Measurements from ENCODE around the gene PSMA7.

The PSMA7 gene

DNA sequence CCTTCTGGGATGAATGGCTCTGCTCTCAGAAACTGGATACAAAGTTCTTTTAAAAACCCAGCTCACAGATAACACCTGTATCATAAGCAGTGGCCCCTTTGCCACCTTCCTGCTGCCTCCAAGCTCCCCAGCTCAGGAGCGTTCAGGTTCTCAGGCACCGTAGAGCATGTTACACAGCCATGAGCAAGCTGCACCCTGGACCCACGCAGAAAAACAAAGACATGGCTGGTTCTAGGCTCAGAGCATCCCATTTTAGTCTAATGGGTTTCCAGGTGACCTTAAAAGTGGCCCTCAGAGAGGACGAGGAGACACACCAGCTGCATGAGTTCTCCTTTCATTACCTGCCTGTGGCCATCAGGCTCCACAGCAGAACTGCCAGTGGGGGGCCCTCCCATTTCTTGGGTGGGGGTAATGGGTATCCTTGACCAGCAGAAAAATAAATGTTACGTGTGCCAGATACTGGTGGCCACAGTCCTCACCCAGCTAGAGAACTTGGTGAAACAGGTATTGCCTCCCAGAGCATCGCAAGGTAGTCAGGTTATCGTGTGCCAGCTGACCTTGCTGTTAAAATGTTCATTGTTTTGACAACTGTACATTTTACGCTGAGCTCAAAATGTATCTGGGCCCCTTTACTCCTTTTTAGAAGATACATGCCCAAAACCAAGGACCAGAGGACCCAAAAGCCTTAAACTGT lies 7.5 kb downstream of the PSMA7 start:
- DNase-seq: no peak

- no peak for DNase-seq
Observed at GRCh38 chr20:62134735-62135231, 8.4 kb downstream of the PSMA7 start.

DNA sequence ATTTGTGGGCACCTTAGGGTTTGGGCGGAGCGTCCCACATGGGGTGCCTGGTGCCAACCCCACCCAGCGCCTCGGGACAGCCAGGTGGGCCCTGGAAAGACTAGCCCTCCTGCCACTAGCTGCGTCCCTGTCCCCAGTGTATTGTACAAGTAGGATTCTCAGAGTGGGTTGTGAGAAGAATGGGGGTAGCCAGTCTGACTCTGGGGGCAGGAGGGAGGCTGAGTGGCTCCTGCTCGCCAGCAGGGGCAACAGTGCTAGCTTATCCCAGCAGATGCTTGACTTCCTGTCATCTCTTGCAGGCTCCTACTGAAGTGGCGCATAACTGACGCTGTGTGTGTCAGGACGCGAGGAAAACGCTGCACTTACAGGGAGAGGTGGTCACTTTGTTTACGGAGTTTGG lies 9.3 kb downstream of the PSMA7 start:
- no peak for DNase-seq

DNA sequence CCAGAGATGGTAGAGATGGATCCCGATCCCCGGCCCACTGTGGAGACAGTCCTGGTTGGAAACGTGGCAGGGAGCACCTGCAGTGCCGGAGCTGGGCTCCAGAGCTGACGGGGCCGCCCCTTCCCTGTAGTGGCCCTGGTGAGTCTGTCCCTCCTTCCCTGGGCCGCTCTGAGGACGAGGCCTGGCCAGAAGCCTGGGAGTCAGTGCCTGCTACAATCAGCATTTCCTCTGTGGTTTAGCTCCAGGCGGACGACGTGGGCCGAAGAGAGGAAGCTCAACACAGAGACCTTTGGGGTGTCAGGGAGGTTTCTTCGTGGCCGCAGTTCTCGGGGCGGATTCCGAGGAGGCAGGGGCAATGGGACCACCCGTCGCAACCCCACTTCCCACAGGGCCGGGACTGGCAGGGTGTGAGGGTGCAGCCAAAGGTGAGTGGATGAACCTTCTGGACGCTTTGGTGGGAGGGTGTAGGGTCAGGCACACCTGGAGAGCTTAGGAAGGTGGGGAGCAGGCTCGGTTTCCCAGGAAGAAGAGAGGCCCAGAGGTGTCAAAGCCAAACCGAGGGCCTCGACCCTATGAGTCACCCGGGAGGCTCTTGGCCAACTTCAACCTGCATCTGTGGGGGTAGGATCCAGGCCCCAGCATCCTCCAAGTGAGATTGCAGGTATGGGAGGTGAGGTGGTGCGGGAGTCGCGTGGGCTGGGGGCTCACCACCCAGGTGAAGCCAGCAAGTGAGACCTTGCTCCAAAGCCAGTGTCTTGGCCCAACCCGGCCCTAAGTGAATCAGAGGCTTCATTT lies 9.9 kb downstream of the PSMA7 start:
- DNase-seq: no peak

GRCh38 chr20:62132421-62132820 lies 10.8 kb downstream of the PSMA7 start:
- no peak for DNase-seq

DNA sequence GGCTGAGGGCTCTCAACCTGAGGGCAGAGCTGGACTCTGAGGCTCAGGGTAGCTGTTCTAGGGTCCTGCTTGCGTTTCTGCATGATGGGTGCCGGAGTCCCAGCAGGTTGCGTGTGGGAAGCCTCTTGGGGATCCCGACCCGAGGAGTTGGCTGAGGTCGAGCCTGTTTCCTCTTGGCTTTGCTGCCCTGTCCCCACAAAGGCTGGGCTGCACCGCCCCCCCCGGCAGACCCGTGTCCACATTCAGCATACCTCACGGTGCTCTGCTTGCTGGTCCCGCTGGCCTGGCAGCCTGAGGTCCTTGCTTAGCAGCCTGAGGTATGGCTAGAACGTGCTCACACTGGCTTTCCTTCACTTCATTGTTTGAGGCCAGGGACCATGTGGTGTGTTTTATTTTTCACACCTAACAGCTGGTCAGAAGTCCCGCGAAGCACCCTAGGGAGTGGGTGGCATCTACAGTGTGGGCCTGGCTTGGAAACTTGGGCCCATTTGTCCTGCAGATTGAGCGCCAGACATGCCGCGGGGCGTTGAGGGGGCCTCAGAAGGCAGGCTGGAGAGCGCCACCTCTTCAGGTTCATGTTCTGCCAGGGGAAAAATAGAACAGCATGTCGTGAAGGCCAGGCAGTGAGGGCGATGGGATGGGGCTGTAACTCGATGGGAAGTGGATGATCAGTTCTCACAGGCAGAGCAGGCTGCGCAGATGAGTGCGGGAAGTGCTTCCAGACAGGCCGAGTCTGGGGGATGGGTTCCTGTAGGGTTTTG lies 11.5 kb downstream of the PSMA7 start:
- no peak for DNase-seq

- DNase-seq: no peak
Observed at GRCh38 chr20:62129731-62130531, 13.3 kb downstream of the PSMA7 start.

DNA sequence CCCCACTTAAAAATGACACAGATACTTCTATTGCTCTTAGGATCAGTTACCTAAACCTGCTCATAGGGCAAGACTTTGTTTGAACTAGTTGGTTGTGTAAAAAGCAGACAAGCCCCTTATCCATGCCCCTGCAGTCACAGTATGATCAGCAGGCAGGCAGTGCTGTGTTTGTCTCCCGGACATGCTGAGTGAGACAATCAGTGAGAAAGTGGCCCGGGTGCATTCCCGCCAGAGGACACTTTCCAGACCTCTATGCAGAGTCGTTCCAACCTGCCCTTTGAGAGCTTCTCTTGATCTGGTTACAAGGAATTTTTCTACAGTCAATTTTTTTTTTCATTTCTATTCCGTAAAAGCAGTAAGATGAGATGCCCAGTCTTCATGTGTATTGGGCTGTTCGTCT lies 14.7 kb downstream of the PSMA7 start:
- DNase-seq: no peak

DNA sequence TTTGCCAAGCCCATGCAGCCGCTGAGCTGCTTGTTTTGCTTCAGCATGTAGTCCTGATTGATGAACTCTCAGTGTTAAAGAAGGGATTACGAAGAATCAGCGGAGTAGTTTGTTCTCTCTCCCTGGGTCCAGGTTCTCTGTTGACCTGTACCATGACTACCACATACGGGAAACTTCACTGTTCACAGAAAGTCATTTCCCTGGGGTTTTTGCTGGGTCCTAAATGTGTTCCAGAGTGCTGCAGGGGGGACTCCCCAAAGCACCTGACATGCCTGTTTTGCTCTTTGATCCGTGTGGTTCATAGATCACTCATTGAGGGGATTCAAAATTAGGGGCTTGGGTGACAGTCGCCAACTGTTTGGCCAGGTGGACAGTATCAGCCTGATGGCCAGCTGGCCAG lies 15.4 kb downstream of the PSMA7 start:
- DNase-seq: no peak

DNA sequence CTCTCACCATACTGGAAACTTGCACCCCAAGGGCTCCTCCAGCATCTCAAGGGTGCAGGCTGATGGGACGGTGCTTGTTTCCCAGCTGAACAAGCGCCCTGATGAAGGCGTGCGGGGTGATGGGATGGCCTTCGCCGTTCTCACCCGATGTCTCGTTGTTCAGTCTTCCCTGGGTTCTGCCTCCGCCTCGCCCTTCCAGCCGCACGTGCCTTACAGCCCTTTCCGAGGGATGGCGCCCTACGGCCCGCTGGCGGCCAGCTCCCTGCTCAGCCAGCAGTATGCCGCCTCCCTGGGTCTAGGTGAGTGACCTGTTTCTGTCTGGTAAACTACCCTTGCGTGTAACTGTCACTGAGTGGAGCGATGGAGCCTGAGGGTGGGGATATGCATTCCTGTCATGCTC lies 17.1 kb downstream of the PSMA7 start:
- no peak for DNase-seq

GRCh38 chr20:62123450-62124118 lies 19.6 kb downstream of the PSMA7 start:
- DNase-seq: no peak

DNA sequence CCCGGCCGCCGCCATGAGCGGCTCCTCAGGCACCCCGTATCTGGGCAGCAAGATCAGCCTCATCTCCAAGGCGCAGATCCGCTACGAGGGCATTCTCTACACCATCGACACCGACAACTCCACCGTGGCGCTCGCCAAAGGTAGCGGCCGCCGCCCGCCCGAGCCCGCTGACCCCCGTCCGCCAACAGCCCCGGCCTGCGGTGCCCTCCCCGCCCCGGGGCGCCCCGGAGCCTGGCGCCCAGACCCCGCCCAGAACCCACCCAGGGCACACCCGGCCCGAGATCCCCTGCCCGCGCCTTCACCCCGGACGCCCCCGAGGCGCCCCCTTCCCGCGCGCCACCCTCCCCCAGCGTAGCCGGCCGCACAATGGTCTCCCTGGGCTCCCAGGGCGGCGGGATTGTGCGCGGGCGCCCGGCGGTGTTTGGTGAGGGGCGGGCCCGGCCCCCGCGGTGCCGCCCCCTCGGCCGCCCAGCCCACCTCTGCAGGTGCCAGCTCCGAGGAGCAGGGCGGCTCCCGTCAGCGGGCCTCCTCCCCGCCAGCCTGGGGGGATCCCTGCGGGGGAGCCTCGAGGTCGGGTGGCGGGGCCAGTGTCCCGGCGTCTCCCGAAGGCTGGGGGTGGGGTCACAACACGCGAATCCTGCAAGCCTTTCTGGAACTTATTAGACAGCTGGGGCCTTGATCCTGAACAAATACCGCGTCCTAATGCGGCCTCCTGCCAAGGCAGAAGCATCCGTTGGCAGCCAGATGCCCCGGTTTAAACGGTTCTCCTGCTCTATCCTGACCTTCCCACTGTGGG lies 20.3 kb downstream of the PSMA7 start:
- DNase-seq: no peak

GRCh38 chr20:62121776-62122653 lies 21.2 kb downstream of the PSMA7 start, which contains the start of gene LSM14B:
LSM14B (plus strand) TSS chr20:62122475; CDS start chr20:62122667, 192 bp downstream.
- DNase-seq: peak; percentile 95 to 96

DNA sequence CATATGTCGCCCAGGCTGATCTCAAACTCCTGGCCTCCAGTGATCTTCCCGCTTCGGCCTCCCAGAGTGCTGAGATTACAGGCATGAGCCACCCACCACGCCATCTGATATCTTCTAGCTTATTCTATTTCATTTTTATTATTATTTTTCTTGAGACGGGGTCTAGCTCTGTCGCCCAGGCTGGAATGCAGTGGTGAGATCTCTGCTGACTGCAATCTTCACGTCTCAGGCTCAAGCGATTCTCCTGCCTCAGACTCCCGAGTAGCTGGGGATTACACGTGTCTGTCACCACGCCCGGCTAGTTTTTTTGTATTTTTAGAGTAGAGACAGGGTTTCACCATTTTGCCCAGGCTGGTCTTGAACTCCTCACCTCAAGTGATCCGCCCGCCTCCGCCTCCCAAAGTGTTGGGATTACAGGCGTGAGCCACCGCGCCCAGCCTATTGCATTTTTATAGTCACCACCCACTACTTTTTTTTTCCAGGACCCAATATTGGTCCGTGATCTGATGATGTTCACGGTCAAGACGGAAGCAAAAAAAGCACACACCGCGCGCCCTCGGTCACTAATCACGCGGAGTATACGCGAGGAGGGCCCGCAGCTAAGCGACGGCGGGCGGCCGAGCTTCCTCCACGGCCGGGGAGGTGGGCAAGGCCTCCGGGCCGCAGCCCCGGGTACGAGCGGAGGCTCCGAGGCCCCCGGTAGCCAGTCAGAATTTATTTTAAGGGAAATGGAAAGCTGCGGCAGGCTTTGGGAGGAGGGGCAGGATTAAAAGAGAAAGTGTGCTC lies 22.0 kb downstream of the PSMA7 start:
- no peak for DNase-seq

DNA sequence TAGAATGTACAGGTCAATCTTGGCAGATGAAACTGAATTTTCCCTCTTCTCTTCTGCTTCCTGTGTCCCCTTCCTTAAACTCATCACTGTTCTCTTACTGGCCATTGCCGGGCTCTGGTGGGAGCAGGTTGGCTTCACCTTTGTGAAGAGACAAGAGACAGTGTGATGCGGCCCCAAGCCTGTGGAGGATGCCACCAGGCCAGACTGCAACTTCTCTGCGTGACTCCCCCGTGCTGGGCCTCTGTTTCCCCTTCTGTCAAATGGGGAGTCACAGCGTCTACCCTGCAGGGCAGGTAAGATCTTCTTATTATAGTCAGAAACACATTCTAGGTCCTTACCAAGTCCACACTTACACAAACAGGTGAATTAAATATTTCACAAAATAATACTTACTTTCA lies 22.8 kb downstream of the PSMA7 start:
- no peak for DNase-seq

DNA sequence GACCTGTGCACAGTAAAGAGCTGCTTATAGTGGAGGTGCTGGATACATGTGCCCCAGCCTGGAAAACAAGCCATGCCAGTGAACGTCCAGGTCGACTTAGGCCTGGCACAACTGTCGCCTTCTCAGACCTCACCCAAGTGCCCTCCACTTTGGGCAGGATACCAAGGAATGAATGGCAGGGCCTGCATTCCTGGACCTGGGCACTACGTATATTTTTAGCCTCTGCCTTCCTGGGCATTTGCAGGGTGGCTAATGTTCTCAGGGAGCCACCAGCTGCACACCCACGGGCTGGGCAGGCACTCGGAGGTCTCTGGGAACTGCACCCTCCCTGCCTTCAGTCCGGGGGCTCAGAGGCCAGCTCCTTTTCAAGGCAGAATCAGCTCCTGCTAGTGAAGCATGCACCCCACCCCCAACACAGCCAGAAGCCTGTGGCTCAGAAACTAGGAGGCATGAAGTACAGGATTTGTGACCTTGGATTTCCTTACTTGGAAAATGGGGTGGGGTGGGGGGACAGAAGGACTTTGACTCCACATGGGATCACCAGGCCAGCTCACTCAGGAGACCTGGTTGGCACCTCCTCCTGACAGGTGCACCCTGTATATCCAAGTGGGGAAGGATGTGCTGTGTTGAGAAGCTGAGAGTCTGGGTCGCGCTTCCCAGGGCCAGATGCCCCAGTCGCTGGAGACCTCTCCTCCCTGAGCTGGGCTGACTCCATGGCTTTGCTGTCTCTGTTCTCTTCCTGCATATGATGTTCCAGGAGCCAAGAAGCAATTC lies 23.4 kb downstream of the PSMA7 start:
- no peak for DNase-seq

- DNase-seq: no peak
Observed at GRCh38 chr20:62119115-62119514, 24.1 kb downstream of the PSMA7 start.
